ENCODE measurements around the gene SLC7A11. TPM values are rescaled to one million over a fixed set of nuclear protein-coding genes. Genes with fewer than 3 reads are reported as not detected.

SLC7A11 gene
- total RNA-seq, 1 experiment from 2014 or later: 40.6 TPM

- H3K27me3 ChIP-seq (replicated peaks; ENCODE audit: insufficient read depth, low read depth, low read length, poor library complexity): no peaks in the 10 kb centered on the region
- no TSS peak for BruUV-seq (replicated peaks)
- no peak overlapping the region for H3K4me3 ChIP-seq (ENCODE audit: low read depth, low read length, poor library complexity, severe bottlenecking)
- ChIA-PET POLR2A (ENCODE audit: low non-redundant PET) (no interaction called here), CTCF (interaction anchor here (1.0 kb wide), 1 partner anchor 12 kb away, joined by 3 read pairs; no protein-coding TSS in a partner anchor)
- no peak for DNase-seq (ENCODE audit: low spot score)
- peaks cover 79% of the 10 kb centered on the region for H3K4me1 ChIP-seq (ENCODE audit: insufficient read depth, low read length, poor library complexity, severe bottlenecking)
- no peaks in the 10 kb centered on the region for H3K9me3 ChIP-seq (ENCODE audit: low read depth, low read length, poor library complexity, severe bottlenecking)
- peaks cover 47% of the 10 kb centered on the region for H3K36me3 ChIP-seq (ENCODE audit: insufficient read depth, low read length, poor library complexity, severe bottlenecking)
- intact Hi-C loops (cut with micrococcal nuclease; ENCODE audit: unreplicated experiment): no loop called here
- no peak for TF ChIP-seq EZH2 (IDR thresholded peaks at IDR 0.05; ENCODE audit: borderline replicate concordance, low read depth, low read length, poor library complexity, severe bottlenecking)
- TF ChIP-seq CTCF (conservative IDR thresholded peaks at IDR 0.05; ENCODE audit: low read depth, low read length): no peak
- peak overlapping the region; percentile 94 for H3K27ac ChIP-seq (ENCODE audit: low read depth, low read length, poor library complexity, severe bottlenecking)
These were observed 18.8 kb downstream of the SLC7A11 start for GRCh38 chr4:138223231-138223910.

GRCh38 chr4:138222046-138222445, 20.1 kb downstream of the SLC7A11 start:
- H3K4me1 ChIP-seq (ENCODE audit: insufficient read depth, low read length, poor library complexity, severe bottlenecking): peaks cover 72% of the 10 kb centered on the region
- H3K36me3 ChIP-seq (ENCODE audit: insufficient read depth, low read length, poor library complexity, severe bottlenecking): peaks cover 54% of the 10 kb centered on the region
- ChIA-PET CTCF (no interaction called here), POLR2A (ENCODE audit: low non-redundant PET) (no interaction called here)
- TF ChIP-seq EZH2 (IDR thresholded peaks at IDR 0.05; ENCODE audit: borderline replicate concordance, low read depth, low read length, poor library complexity, severe bottlenecking) (no peak), CTCF (conservative IDR thresholded peaks at IDR 0.05; ENCODE audit: low read depth, low read length) (no peak)
- no peaks in the 10 kb centered on the region for H3K9me3 ChIP-seq (ENCODE audit: low read depth, low read length, poor library complexity, severe bottlenecking)
- DNase-seq (ENCODE audit: low spot score): peak; percentile 96
- no TSS peak for BruUV-seq (replicated peaks)
- H3K27me3 ChIP-seq (replicated peaks; ENCODE audit: insufficient read depth, low read depth, low read length, poor library complexity): no peaks in the 10 kb centered on the region
- H3K4me3 ChIP-seq (ENCODE audit: low read depth, low read length, poor library complexity, severe bottlenecking): peak overlapping the region; percentile 15
- H3K27ac ChIP-seq (ENCODE audit: low read depth, low read length, poor library complexity, severe bottlenecking): peak overlapping the region; percentile 94
- intact Hi-C loops (cut with micrococcal nuclease; ENCODE audit: unreplicated experiment): no loop called here

- H3K4me3 ChIP-seq (ENCODE audit: low read depth, low read length, poor library complexity, severe bottlenecking): no peak overlapping the region
- CTCF ChIA-PET: no interaction called here
- no peaks in the 10 kb centered on the region for H3K9me3 ChIP-seq (ENCODE audit: low read depth, low read length, poor library complexity, severe bottlenecking)
- no peaks in the 10 kb centered on the region for H3K27me3 ChIP-seq (replicated peaks; ENCODE audit: insufficient read depth, low read depth, low read length, poor library complexity)
- no peak for DNase-seq (ENCODE audit: low spot score)
- no peak for TF ChIP-seq CTCF (conservative IDR thresholded peaks at IDR 0.05; ENCODE audit: low read depth, low read length)
- TF ChIP-seq EZH2 (IDR thresholded peaks at IDR 0.05; ENCODE audit: borderline replicate concordance, low read depth, low read length, poor library complexity, severe bottlenecking): no peak
- no TSS peak for BruUV-seq (replicated peaks)
- intact Hi-C loops (cut with micrococcal nuclease; ENCODE audit: unreplicated experiment): no loop called here
- H3K36me3 ChIP-seq (ENCODE audit: insufficient read depth, low read length, poor library complexity, severe bottlenecking): peaks cover 78% of the 10 kb centered on the region
- H3K27ac ChIP-seq (ENCODE audit: low read depth, low read length, poor library complexity, severe bottlenecking): peak overlapping the region; percentile 11
- POLR2A ChIA-PET (ENCODE audit: low non-redundant PET): no interaction called here
- H3K4me1 ChIP-seq (ENCODE audit: insufficient read depth, low read length, poor library complexity, severe bottlenecking): peaks cover 41% of the 10 kb centered on the region
These were observed 23.2 kb downstream of the SLC7A11 start for GRCh38 chr4:138218976-138219375.

All from A673 (cell line).